Raji (cell line): ENCODE results near the gene ZNF365.

Source experiments
- POLR2A ChIP-seq: IDR thresholded peaks from 2 replicates; pipeline ENCODE4 v1.6.1; 2011; ENCODE audit warnings: low read depth, low read length, control low read depth; ENCODE audit not compliant: insufficient read depth

The ZNF365 gene

GRCh38 chr10:62442894-62443669, 68.9 kb downstream of the ZNF365 start:
- TF ChIP-seq POLR2A: no peak

DNA sequence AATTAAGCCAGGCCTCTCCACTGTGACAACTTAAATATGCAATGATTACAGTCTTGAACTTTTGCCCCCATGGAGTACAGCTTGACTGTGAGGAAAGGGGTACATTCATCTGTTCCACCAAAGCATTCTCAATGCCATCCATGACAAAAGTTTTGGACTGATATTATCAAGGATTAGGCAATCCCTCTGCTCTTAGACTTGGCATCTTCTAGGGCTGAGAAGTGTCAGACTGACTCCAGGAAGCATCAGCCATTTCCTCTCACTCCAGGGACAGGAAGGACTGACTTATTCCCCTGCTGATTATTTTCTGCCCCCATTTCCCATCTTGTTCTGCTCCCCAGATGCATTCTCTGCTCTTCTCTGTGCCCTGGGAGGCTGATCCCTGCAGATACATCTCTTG, 69.7 kb downstream of the ZNF365 start:
- TF ChIP-seq POLR2A: no peak

- TF ChIP-seq POLR2A: no peak
Observed at GRCh38 chr10:62446627-62447026, 72.5 kb downstream of the ZNF365 start.

DNA sequence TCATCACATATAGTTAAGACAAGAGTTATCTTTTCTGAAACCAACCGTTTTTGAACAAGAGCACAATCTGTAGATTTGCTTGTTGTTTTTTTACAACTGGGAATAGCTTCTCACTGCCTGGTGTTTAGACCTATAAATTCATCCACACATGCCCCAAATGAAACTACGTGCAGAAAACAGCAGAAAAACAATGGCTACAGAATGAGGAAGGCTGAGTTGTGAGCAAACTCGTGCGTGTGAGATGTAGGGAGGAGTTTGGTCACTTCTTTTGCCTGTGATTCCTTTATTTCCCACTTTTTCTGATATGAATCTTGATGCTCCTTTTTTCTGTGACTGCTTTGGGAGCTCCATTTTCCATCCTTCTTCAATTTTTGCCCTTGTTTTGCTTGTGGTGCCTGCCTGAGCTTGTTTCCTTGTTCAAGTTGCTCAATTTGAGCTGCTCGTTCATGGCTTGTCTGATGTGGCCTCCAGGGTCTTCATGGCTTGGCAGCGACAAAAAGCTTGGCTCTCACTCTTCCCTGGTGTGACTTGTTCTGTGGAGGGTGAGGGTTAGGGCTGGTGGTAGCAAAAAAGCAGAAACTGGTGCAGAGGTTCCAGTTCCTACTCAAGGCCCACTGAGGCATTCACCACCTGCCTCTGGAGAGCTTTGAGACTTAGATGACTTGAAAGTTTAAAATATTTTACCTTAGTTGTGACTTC, 76.9 kb downstream of the ZNF365 start:
- no peak for TF ChIP-seq POLR2A

GRCh38 chr10:62451611-62451975, 77.4 kb downstream of the ZNF365 start:
- no peak for TF ChIP-seq POLR2A
